ENCODE measurements around the gene ZNF219.

Gene ZNF219

GRCh38 chr14:21106498-21107282 lies 8.2 kb upstream of the ZNF219 start:
- ChIA-PET CTCF (interaction anchor here (0.9 to 12.2 kb wide), 8 partner anchors 9 to 91 kb away, joined by 3 to 204 read pairs (median 48); partner anchors contain the start of genes ARHGEF40 and ZNF219), POLR2A (no interaction called here)
- DNase-seq = peak; percentile 79 to 86 (median 80)
- no peaks in the 10 kb centered on the region for H3K27me3 ChIP-seq (replicated peaks in 2 of 5; ENCODE audit: control insufficient read depth in 4 of 5, insufficient read depth in 5 of 5, low read length in 4 of 5)
- no peak overlapping the region for H3K27ac ChIP-seq (ENCODE audit: insufficient read depth in 1 of 2, low read depth in 1 of 2, low read length in 2 of 2, poor library complexity in 1 of 2, severe bottlenecking in 2 of 2)
- WGBS (ENCODE audit: insufficient coverage) = 41% methylated on average over 8 of the region's 11 CpGs
- H3K4me1 ChIP-seq (ENCODE audit: control extremely low read depth in 1 of 4, control insufficient read depth in 4 of 4, insufficient read depth in 4 of 4, low read length in 3 of 4) = peaks cover 8 to 42% (median 29%) of the 10 kb centered on the region in 4 experiments
- peak overlapping the region in 1 of 7 experiments; percentile 48 for H3K4me3 ChIP-seq (ENCODE audit: control insufficient read depth in 1 of 7, extremely low read depth in 1 of 7, insufficient read depth in 4 of 7, low read depth in 2 of 7, low read length in 6 of 7)
- no peaks in the 10 kb centered on the region for H3K9me3 ChIP-seq (ENCODE audit: control extremely low read depth in 1 of 5, control insufficient read depth in 4 of 5, insufficient read depth in 2 of 5, low read depth in 1 of 5, low read length in 4 of 5)
- no peaks in the 10 kb centered on the region for H3K36me3 ChIP-seq (ENCODE audit: control insufficient read depth in 4 of 4, insufficient read depth in 4 of 4, low read length in 3 of 4)

GRCh38 chr14:21106176-21106497 lies 7.7 kb upstream of the ZNF219 start:
- H3K9me3 ChIP-seq (ENCODE audit: control extremely low read depth in 1 of 5, control insufficient read depth in 4 of 5, insufficient read depth in 2 of 5, low read depth in 1 of 5, low read length in 4 of 5) = no peaks in the 10 kb centered on the region
- H3K4me3 ChIP-seq (ENCODE audit: control insufficient read depth in 1 of 7, extremely low read depth in 1 of 7, insufficient read depth in 4 of 7, low read depth in 2 of 7, low read length in 6 of 7) = no peak overlapping the region
- WGBS (ENCODE audit: insufficient coverage) = 81% methylated on average over 2 of the region's 4 CpGs
- peaks cover 8 to 44% (median 29%) of the 10 kb centered on the region in 4 experiments for H3K4me1 ChIP-seq (ENCODE audit: control extremely low read depth in 1 of 4, control insufficient read depth in 4 of 4, insufficient read depth in 4 of 4, low read length in 3 of 4)
- no peaks in the 10 kb centered on the region for H3K36me3 ChIP-seq (ENCODE audit: control insufficient read depth in 4 of 4, insufficient read depth in 4 of 4, low read length in 3 of 4)
- no peaks in the 10 kb centered on the region for H3K27me3 ChIP-seq (replicated peaks in 2 of 5; ENCODE audit: control insufficient read depth in 4 of 5, insufficient read depth in 5 of 5, low read length in 4 of 5)
- POLR2A ChIA-PET = no interaction called here
- CTCF ChIA-PET = interaction anchor here (0.6 to 12.2 kb wide), 8 partner anchors 9 to 90 kb away, joined by 3 to 204 read pairs (median 86); partner anchors contain the start of genes ARHGEF40 and ZNF219
- no peak overlapping the region for H3K27ac ChIP-seq (ENCODE audit: insufficient read depth in 1 of 2, low read depth in 1 of 2, low read length in 2 of 2, poor library complexity in 1 of 2, severe bottlenecking in 2 of 2)
- DNase-seq = no peak

GRCh38 chr14:21105095-21105494 lies 6.6 kb upstream of the ZNF219 start:
- WGBS (ENCODE audit: insufficient coverage) = 88% methylated on average over 6 of the region's 8 CpGs
- Histone ChIP-seq H3K9me3 (ENCODE audit: control extremely low read depth in 1 of 5, control insufficient read depth in 4 of 5, insufficient read depth in 2 of 5, low read depth in 1 of 5, low read length in 4 of 5) (no peaks in the 10 kb centered on the region), H3K27ac (ENCODE audit: insufficient read depth in 1 of 2, low read depth in 1 of 2, low read length in 2 of 2, poor library complexity in 1 of 2, severe bottlenecking in 2 of 2) (peak overlapping the region in 1 of 2 experiments; percentile 99), H3K4me3 (ENCODE audit: control insufficient read depth in 1 of 7, extremely low read depth in 1 of 7, insufficient read depth in 4 of 7, low read depth in 2 of 7, low read length in 6 of 7) (peak overlapping the region in 1 of 7 experiments; percentile 79), H3K27me3 (replicated peaks in 2 of 5; ENCODE audit: control insufficient read depth in 4 of 5, insufficient read depth in 5 of 5, low read length in 4 of 5) (peaks cover 0 to 2% (median 0%) of the 10 kb centered on the region in 5 experiments), H3K36me3 (ENCODE audit: control insufficient read depth in 4 of 4, insufficient read depth in 4 of 4, low read length in 3 of 4) (no peaks in the 10 kb centered on the region), H3K4me1 (ENCODE audit: control extremely low read depth in 1 of 4, control insufficient read depth in 4 of 4, insufficient read depth in 4 of 4, low read length in 3 of 4) (peaks cover 8 to 44% (median 29%) of the 10 kb centered on the region in 4 experiments)
- POLR2A ChIA-PET = interaction anchor here (1.0 to 1.2 kb wide), 3 partner anchors 16 to 37 kb away, joined by 4 to 14 read pairs (median 5); no protein-coding TSS in a partner anchor
- no peak for DNase-seq
- CTCF ChIA-PET = interaction anchor here (0.9 to 12.2 kb wide), 26 partner anchors 9 to 134 kb away, joined by 3 to 204 read pairs (median 5); partner anchors contain the start of genes ARHGEF40, RNASE8 and ZNF219

- peak overlapping the region; percentile 98 to 99 for H3K27ac ChIP-seq (ENCODE audit: insufficient read depth in 1 of 2, low read depth in 1 of 2, low read length in 2 of 2, poor library complexity in 1 of 2, severe bottlenecking in 2 of 2)
- H3K9me3 ChIP-seq (ENCODE audit: control extremely low read depth in 1 of 5, control insufficient read depth in 4 of 5, insufficient read depth in 2 of 5, low read depth in 1 of 5, low read length in 4 of 5) = no peaks in the 10 kb centered on the region
- ChIA-PET CTCF (interaction anchor here (0.7 to 12.2 kb wide), 30 partner anchors 9 to 289 kb away, joined by 3 to 204 read pairs (median 4); partner anchors contain the start of genes ARHGEF40, RNASE8 and ZNF219), POLR2A (interaction anchor here (1.0 to 1.2 kb wide), 3 partner anchors 15 to 36 kb away, joined by 4 to 14 read pairs (median 5); no protein-coding TSS in a partner anchor)
- 16% methylated on average over 4 of the region's 8 CpGs for WGBS (ENCODE audit: insufficient coverage)
- peak; percentile 60 to 71 (median 61) for DNase-seq
- peaks cover 8 to 47% (median 32%) of the 10 kb centered on the region in 4 experiments for H3K4me1 ChIP-seq (ENCODE audit: control extremely low read depth in 1 of 4, control insufficient read depth in 4 of 4, insufficient read depth in 4 of 4, low read length in 3 of 4)
- peaks cover 0 to 2% (median 0%) of the 10 kb centered on the region in 5 experiments for H3K27me3 ChIP-seq (replicated peaks in 2 of 5; ENCODE audit: control insufficient read depth in 4 of 5, insufficient read depth in 5 of 5, low read length in 4 of 5)
- peak overlapping the region; percentile 79 to 89 (median 85) for H3K4me3 ChIP-seq (ENCODE audit: control insufficient read depth in 1 of 7, extremely low read depth in 1 of 7, insufficient read depth in 4 of 7, low read depth in 2 of 7, low read length in 6 of 7)
- H3K36me3 ChIP-seq (ENCODE audit: control insufficient read depth in 4 of 4, insufficient read depth in 4 of 4, low read length in 3 of 4) = no peaks in the 10 kb centered on the region
Observed at GRCh38 chr14:21104448-21105060, 6.1 kb upstream of the ZNF219 start.

GRCh38 chr14:21103710-21104447 lies 5.4 kb upstream of the ZNF219 start:
- CTCF ChIA-PET = interaction anchor here (0.7 to 12.2 kb wide), 26 partner anchors 9 to 289 kb away, joined by 3 to 204 read pairs (median 6); partner anchors contain the start of genes ARHGEF40, RNASE8 and ZNF219
- peak; percentile 94 to 97 (median 96) for DNase-seq
- POLR2A ChIA-PET = interaction anchor here (1.0 to 1.4 kb wide), 4 partner anchors 15 to 36 kb away, joined by 4 to 14 read pairs (median 4); no protein-coding TSS in a partner anchor
- Histone ChIP-seq H3K27ac (ENCODE audit: insufficient read depth in 1 of 2, low read depth in 1 of 2, low read length in 2 of 2, poor library complexity in 1 of 2, severe bottlenecking in 2 of 2) (peak overlapping the region; percentile 98 to 99), H3K36me3 (ENCODE audit: control insufficient read depth in 4 of 4, insufficient read depth in 4 of 4, low read length in 3 of 4) (no peaks in the 10 kb centered on the region), H3K4me3 (ENCODE audit: control insufficient read depth in 1 of 7, extremely low read depth in 1 of 7, insufficient read depth in 4 of 7, low read depth in 2 of 7, low read length in 6 of 7) (peak overlapping the region; percentile 79 to 89 (median 85)), H3K4me1 (ENCODE audit: control extremely low read depth in 1 of 4, control insufficient read depth in 4 of 4, insufficient read depth in 4 of 4, low read length in 3 of 4) (peaks cover 10 to 53% (median 39%) of the 10 kb centered on the region in 4 experiments), H3K27me3 (replicated peaks in 2 of 5; ENCODE audit: control insufficient read depth in 4 of 5, insufficient read depth in 5 of 5, low read length in 4 of 5) (peaks cover 0 to 2% (median 0%) of the 10 kb centered on the region in 5 experiments), H3K9me3 (ENCODE audit: control extremely low read depth in 1 of 5, control insufficient read depth in 4 of 5, insufficient read depth in 2 of 5, low read depth in 1 of 5, low read length in 4 of 5) (no peaks in the 10 kb centered on the region)
- whole genome bisulfite sequencing (ENCODE audit: insufficient coverage) = 0% methylated on average over 57 of the region's 62 CpGs

GRCh38 chr14:21103411-21103709 lies 4.9 kb upstream of the ZNF219 start:
- H3K4me1 ChIP-seq (ENCODE audit: control extremely low read depth in 1 of 4, control insufficient read depth in 4 of 4, insufficient read depth in 4 of 4, low read length in 3 of 4) = peaks cover 12 to 57% (median 41%) of the 10 kb centered on the region in 4 experiments
- H3K4me3 ChIP-seq (ENCODE audit: control insufficient read depth in 1 of 7, extremely low read depth in 1 of 7, insufficient read depth in 4 of 7, low read depth in 2 of 7, low read length in 6 of 7) = peak overlapping the region in 6 of 7 experiments; percentile 79 to 89 (median 86)
- DNase-seq = no peak
- ChIA-PET CTCF (interaction anchor here (0.7 to 12.2 kb wide), 12 partner anchors 9 to 88 kb away, joined by 3 to 204 read pairs (median 10); partner anchors contain the start of genes ARHGEF40 and ZNF219), POLR2A (interaction anchor here (1.4 kb wide), 1 partner anchor 35 kb away, joined by 4 read pairs; no protein-coding TSS in a partner anchor)
- peak overlapping the region; percentile 98 to 99 for H3K27ac ChIP-seq (ENCODE audit: insufficient read depth in 1 of 2, low read depth in 1 of 2, low read length in 2 of 2, poor library complexity in 1 of 2, severe bottlenecking in 2 of 2)
- no peaks in the 10 kb centered on the region for H3K9me3 ChIP-seq (ENCODE audit: control extremely low read depth in 1 of 5, control insufficient read depth in 4 of 5, insufficient read depth in 2 of 5, low read depth in 1 of 5, low read length in 4 of 5)
- 4% methylated on average over 9 of the region's 9 CpGs for WGBS (ENCODE audit: insufficient coverage)
- H3K27me3 ChIP-seq (replicated peaks in 2 of 5; ENCODE audit: control insufficient read depth in 4 of 5, insufficient read depth in 5 of 5, low read length in 4 of 5) = peaks cover 0 to 2% (median 0%) of the 10 kb centered on the region in 5 experiments
- no peaks in the 10 kb centered on the region for H3K36me3 ChIP-seq (ENCODE audit: control insufficient read depth in 4 of 4, insufficient read depth in 4 of 4, low read length in 3 of 4)
